Keratinocyte (primary cell): ENCODE results near the gene GARRE1. TPM values are rescaled to one million over a fixed set of nuclear protein-coding genes. Genes with fewer than 3 reads are reported as not detected.

Experiments
- DNase-seq: peaks from one replicate; pipeline ENCODE4 v3.0.0-alpha.2; 2011; ENCODE audit warnings: low read depth, missing footprints, low spot score
- FAIRE-seq: peaks from 2 replicates; lab custom pipeline; 2011; peaks lifted over from hg19 to GRCh38; lab: Jason Lieb, UNC
- H2AFZ ChIP-seq: 2 replicates; pipeline ENCODE4 v1.6.0; 2012; ENCODE audit warnings: low read length, control low read depth, inconsistent platforms; ENCODE audit not compliant: control insufficient read depth
- H3K27ac ChIP-seq: 2 replicates; pipeline ENCODE4 v1.5.1; 2011; ENCODE audit warnings: low read length; ENCODE audit not compliant: control insufficient read depth, insufficient read depth
- H3K27me3 ChIP-seq: 3 replicates; pipeline ENCODE4 v1.6.0; 2011; ENCODE audit warnings: low read length; ENCODE audit not compliant: control insufficient read depth, insufficient read depth; ENCODE audit errors: extremely low read depth
- H3K36me3 ChIP-seq, 2 experiments: 2 replicates in 1 of 2; 3 replicates in 1 of 2; pipeline ENCODE4 v1.5.1; 2011; ENCODE audit warnings: low read length in 2 of 2, mild to moderate bottlenecking in 1 of 2; ENCODE audit not compliant: control insufficient read depth in 2 of 2, insufficient read depth in 2 of 2; ENCODE audit errors: extremely low read depth in 1 of 2
- H3K4me1 ChIP-seq: 3 replicates; pipeline ENCODE4 v1.5.1; 2011; ENCODE audit warnings: low read length; ENCODE audit not compliant: control insufficient read depth, insufficient read depth; ENCODE audit errors: extremely low read depth
- H3K4me2 ChIP-seq: 3 replicates; pipeline ENCODE4 v1.6.0; 2011; ENCODE audit warnings: low read depth, low read length; ENCODE audit not compliant: control insufficient read depth, insufficient read depth; ENCODE audit errors: extremely low read depth
- H3K4me3 ChIP-seq, 3 experiments: fragments of 200-600 bp in 1 of 3; sonication (generic) in 1 of 3; 2 replicates in 2 of 3; 3 replicates in 1 of 3; pipeline ENCODE4 v1.5.1; 2011 to 2016; ENCODE audit warnings: low read length in 3 of 3, mild to moderate bottlenecking in 3 of 3, control low read depth in 2 of 3, inconsistent platforms in 1 of 3, low read depth in 1 of 3, mixed read lengths in 1 of 3, mixed run types in 1 of 3, moderate library complexity in 1 of 3; ENCODE audit not compliant: control insufficient read depth in 2 of 3, insufficient read depth in 2 of 3; ENCODE audit errors: extremely low read depth in 1 of 3
- H3K79me2 ChIP-seq: 2 replicates; pipeline ENCODE4 v1.6.0; 2012; ENCODE audit warnings: low read length; ENCODE audit not compliant: control insufficient read depth, insufficient read depth
- H3K9ac ChIP-seq: 3 replicates; pipeline ENCODE4 v1.6.0; 2011; ENCODE audit warnings: low read length; ENCODE audit not compliant: control insufficient read depth, insufficient read depth; ENCODE audit errors: extremely low read depth
- H3K9me1 ChIP-seq: 3 replicates; pipeline ENCODE4 v1.6.0; 2011; ENCODE audit warnings: low read length; ENCODE audit not compliant: control insufficient read depth, insufficient read depth; ENCODE audit errors: extremely low read depth
- H3K9me3 ChIP-seq: 2 replicates; pipeline ENCODE4 v1.5.1; 2012; ENCODE audit warnings: low read depth, low read length; ENCODE audit not compliant: control insufficient read depth
- H4K20me1 ChIP-seq: 3 replicates; pipeline ENCODE4 v1.6.0; 2011; ENCODE audit warnings: low read length; ENCODE audit not compliant: control insufficient read depth, insufficient read depth; ENCODE audit errors: extremely low read depth
- CTCF ChIP-seq, 3 experiments: IDR thresholded peaks in 1 of 3; conservative IDR thresholded peaks in 1 of 3; optimal IDR thresholded peaks in 1 of 3; 2 replicates in 2 of 3; 3 replicates in 1 of 3; pipeline versions ENCODE3 to v1.5.1; 2011; ENCODE audit warnings: low read length in 3 of 3, mild to moderate bottlenecking in 3 of 3, moderate library complexity in 2 of 3, control low read depth in 1 of 3, inconsistent platforms in 1 of 3; ENCODE audit not compliant: insufficient read depth in 2 of 3; ENCODE audit errors: extremely low read depth in 1 of 3
- EZH2 ChIP-seq: IDR thresholded peaks from one replicate; pipeline ENCODE4 v1.6.1; 2012; ENCODE audit warnings: inconsistent platforms, mild to moderate bottlenecking, low read length, moderate library complexity
- dilution Hi-C: fragments of 300-500 bp; cut with MboI; formaldehyde crosslinking; loops from one replicate; pipeline ENCODE4 v1.7.0; 2020; ENCODE audit warnings: low sequenced_read_pairs; ENCODE audit not compliant: extremely low pct_ligation_motif_present
- polyA plus RNA-seq, 5 experiments: library from polyadenylated mRNA; depleted of rRNA in 3 of 5; stranded (reverse) in 3 of 5; stranded (forward) in 1 of 5; unstranded in 1 of 5; fragments of >200 nt; gene quantifications; 1 replicate in 1 of 5; 2 replicates in 3 of 5; 3 replicates in 1 of 5; pipeline versions ENCODE4 v1.2.1 to v1.2.3, GENCODE V29; 2011 to 2012; ENCODE audit warnings: missing spikeins in 2 of 5, low read depth in 1 of 5, low replicate concordance in 1 of 5

GARRE1 gene
- polyA plus RNA-seq, 1 donor (not counting 4 experiments of a cell fraction or from before 2014, with no cell fraction given): 5.7 TPM

GRCh38 chr19:34261334-34262109 is 7.2 kb downstream of the GARRE1 start:
- DNase-seq (no peak), FAIRE-seq (no peak)
- Histone ChIP-seq H3K4me1 (peaks cover 23% of the 10 kb centered on the region), H3K27me3 (no peaks in the 10 kb centered on the region), H3K79me2 (peaks cover 26% of the 10 kb centered on the region), H3K9me3 (no peaks in the 10 kb centered on the region), H3K9me1 (peaks cover 3% of the 10 kb centered on the region), H4K20me1 (peaks cover 2% of the 10 kb centered on the region), H3K9ac (no peak overlapping the region), H3K4me3 (no peak overlapping the region), H3K27ac (no peak overlapping the region), H3K4me2 (no peak overlapping the region), H2AFZ (no peak overlapping the region), H3K36me3 (peaks cover 0 to 8% of the 10 kb centered on the region in 2 experiments)
- no peak for TF ChIP-seq EZH2
- dilution Hi-C loops: no loop called here

- Histone ChIP-seq H3K9ac (no peak overlapping the region), H3K4me2 (no peak overlapping the region), H3K9me3 (no peaks in the 10 kb centered on the region), H3K36me3 (peaks cover 0 to 8% of the 10 kb centered on the region in 2 experiments), H4K20me1 (peaks cover 2% of the 10 kb centered on the region), H3K79me2 (peaks cover 24% of the 10 kb centered on the region), H3K4me3 (no peak overlapping the region), H3K27ac (no peak overlapping the region), H3K9me1 (peaks cover 3% of the 10 kb centered on the region), H3K4me1 (peaks cover 23% of the 10 kb centered on the region), H3K27me3 (no peaks in the 10 kb centered on the region), H2AFZ (no peak overlapping the region)
- no peak for TF ChIP-seq CTCF (optimal IDR thresholded peaks at IDR 0.05 in 1 of 3, IDR thresholded peaks at IDR 0.05 in 1 of 3, conservative IDR thresholded peaks at IDR 0.05 in 1 of 3; ENCODE audit: extremely low read depth in 1 of 3, insufficient read depth in 2 of 3, low read length in 3 of 3)
- no peak for TF ChIP-seq EZH2
- DNase-seq (no peak), FAIRE-seq (no peak)
- dilution Hi-C loops: no loop called here
Observed at GRCh38 chr19:34263745-34264237, 9.4 kb downstream of the GARRE1 start.
